Measurements from ENCODE around the gene MSX1.
A peak's percentile ranks its signal among the peaks of the same experiment; 100 is the strongest.

Gene MSX1

GRCh38 chr4:4869731-4870571 is 10.5 kb downstream of the MSX1 start:
- no peak for TF ChIP-seq CTCF (IDR thresholded peaks at IDR 0.05; ENCODE audit: low read depth, low read length, missing control alignments)

GRCh38 chr4:4870576-4871241 is 11.2 kb downstream of the MSX1 start:
- no peak for TF ChIP-seq CTCF (IDR thresholded peaks at IDR 0.05; ENCODE audit: low read depth, low read length, missing control alignments)
- H3K4me3 ChIP-seq (replicated peaks; ENCODE audit: low read depth, low read length): no peak overlapping the region
- DNase-seq (ENCODE audit: extremely low read depth, low read depth): no peak

More at GRCh38 chr4:4869731-4870571, 10.5 kb downstream of the MSX1 start:
- no peak overlapping the region for H3K4me3 ChIP-seq (replicated peaks; ENCODE audit: low read depth, low read length)
- DNase-seq (ENCODE audit: extremely low read depth, low read depth): no peak

GRCh38 chr4:4871242-4871572 is 11.7 kb downstream of the MSX1 start:
- H3K4me3 ChIP-seq (replicated peaks; ENCODE audit: low read depth, low read length): 0 out of 2 replicates have a peak overlapping the region, but pooled peaks have one; percentile 5
- no peak for DNase-seq (ENCODE audit: extremely low read depth, low read depth)
- TF ChIP-seq CTCF (IDR thresholded peaks at IDR 0.05; ENCODE audit: low read depth, low read length, missing control alignments): no peak

- H3K4me3 ChIP-seq (replicated peaks; ENCODE audit: low read depth, low read length): 0 out of 2 replicates have a peak overlapping the region, but pooled peaks have one; percentile 5
- TF ChIP-seq CTCF (IDR thresholded peaks at IDR 0.05; ENCODE audit: low read depth, low read length, missing control alignments): no peak
- no peak for DNase-seq (ENCODE audit: extremely low read depth, low read depth)
Measured at GRCh38 chr4:4871573-4872313, 12.3 kb downstream of the MSX1 start.

- peak; percentile 7 for TF ChIP-seq CTCF (IDR thresholded peaks at IDR 0.05; ENCODE audit: low read depth, low read length, missing control alignments)
- H3K4me3 ChIP-seq (replicated peaks; ENCODE audit: low read depth, low read length): no peak overlapping the region
- DNase-seq (ENCODE audit: extremely low read depth, low read depth): no peak
Measured at GRCh38 chr4:4872314-4872903, 12.9 kb downstream of the MSX1 start.

- DNase-seq (ENCODE audit: extremely low read depth, low read depth): no peak
- no peak for TF ChIP-seq CTCF (IDR thresholded peaks at IDR 0.05; ENCODE audit: low read depth, low read length, missing control alignments)
- H3K4me3 ChIP-seq (replicated peaks; ENCODE audit: low read depth, low read length): no peak overlapping the region
Measured at GRCh38 chr4:4873203-4873602, 13.7 kb downstream of the MSX1 start.
